Heart left ventricle (tissue), 16 donors: Measurements from ENCODE around the gene TRAF4. TPM values are rescaled to one million over a fixed set of nuclear protein-coding genes. Genes with fewer than 3 reads are reported as not detected.

Source experiments
- ATAC-seq, 4 donors: fragments of 200-7000 bp; cut with Tn5 transposase; one replicate each; pipeline ENCODE4 v1.9.1; 2020 to 2022; ENCODE audit warnings: moderate library complexity in 4 of 4, mild to moderate bottlenecking in 3 of 4, moderate number of reproducible peaks in 1 of 4
- DNase-seq, 5 donors: peaks; one replicate each; pipeline ENCODE4 v3.0.0-alpha.2; 2020
- H3K27ac ChIP-seq, 12 donors: fragments of 200-600 bp; sonication (generic) in 4 of 12; one replicate each; pipeline versions ENCODE4 v1.5.0 to v1.8.0; 2016 to 2022; ENCODE audit warnings: mild to moderate bottlenecking in 2 of 12
- H3K27me3 ChIP-seq, 9 donors: fragments of 200-600 bp; sonication (generic) in 2 of 9; one replicate each; pipeline versions ENCODE4 v1.5.1 to v1.8.0; 2016 to 2022; ENCODE audit warnings: mild to moderate bottlenecking in 3 of 9
- H3K36me3 ChIP-seq, 9 donors: fragments of 200-600 bp; sonication (generic) in 2 of 9; one replicate each; pipeline versions ENCODE4 v1.5.0 to v1.8.0; 2018 to 2022; ENCODE audit warnings: mild to moderate bottlenecking in 2 of 9
- H3K4me1 ChIP-seq, 12 donors: fragments of 200-600 bp; sonication (generic) in 4 of 12; one replicate each; pipeline versions ENCODE4 v1.5.0 to v1.8.0; 2016 to 2022; ENCODE audit warnings: mild to moderate bottlenecking in 3 of 12
- H3K4me3 ChIP-seq, 12 donors: fragments of 200-600 bp; sonication (generic) in 4 of 12; one replicate each; pipeline versions ENCODE4 v1.5.0 to v1.8.0; 2017 to 2022; ENCODE audit warnings: mild to moderate bottlenecking in 9 of 12, moderate library complexity in 4 of 12
- H3K9me3 ChIP-seq, 12 donors: fragments of 200-600 bp; sonication (generic) in 4 of 12; one replicate each; pipeline versions ENCODE4 v1.5.0 to v1.8.0; 2016 to 2022; ENCODE audit warnings: mild to moderate bottlenecking in 1 of 12
- CTCF ChIP-seq, 12 donors: fragments of 200-600 bp; sonication (generic) in 4 of 12; IDR thresholded peaks; one replicate each; pipeline versions ENCODE4 v1.5.0 to v1.8.0; 2018 to 2022; ENCODE audit warnings: antibody characterized with exemption in 12 of 12, mild to moderate bottlenecking in 5 of 12
- POLR2A ChIP-seq, 2 donors: fragments of 450-650 bp; IDR thresholded peaks; one replicate each; pipeline ENCODE4 v1.6.1; 2017; ENCODE audit warnings: antibody characterized with exemption in 2 of 2, mild to moderate bottlenecking in 2 of 2, moderate library complexity in 2 of 2
- WGBS, 4 donors: extraction: QIAGEN DNeasy Blood & Tissue Kit in 2 of 4; methylation state at CpG; one replicate each; pipeline versions ENCODE4 v1.1.5 to v1.1.7; 2013 to 2018; 5-methylcytosine and 5-hydroxymethylcytosine counted together
- intact Hi-C, 10 donors: fragments of 100-400 bp; cut with DNase I; formaldehyde crosslinking; loops; one replicate each; pipeline versions ENCODE4 v1.11.1 to v1.14.2; 2022
- polyA plus RNA-seq, 2 donors: library from polyadenylated mRNA; stranded (reverse); fragments of 200-250 nt; gene quantifications; one replicate each; pipeline ENCODE4 v1.2.3, GENCODE V29; 2013
- total RNA-seq, 9 donors: library from RNA; depleted of rRNA in 2 of 9; stranded (reverse); fragments of >200 nt in 2 of 9; fragmentation: NEBNext Ultra II Directional in 3 of 9; extraction: Animal tissue kit (Norgen Biotek cat#: 25700) in 3 of 9; gene quantifications; one replicate each; pipeline versions ENCODE4 v1.1.0 to v1.2.4, GENCODE V29; 2016 to 2023
- donor health status: ischemic (EF 13 %, LVEDD 7.1; RV severe dilation, severe dysfunction).
- donor health status: healthy with polysubstance abuse.
- donor health status: DM: no; HTN: yes; CAD: no.
- donor health status: DM: no; HTN: no; CAD: no.
- donor health status: ischemic (EF 25% LVEDD 6.9; RV normal size, moderate dysfunction).
- donor health status: ischemic (EF 25% LVEDD 5.7; RV mildly dilated, moderate dysfunction).
- donor health status: healthy.
- donor health status: DM: yes; HTN: yes; CAD: no.
- donor health status: ischemic (EF 35%, LVEDD 5.7; RV mildly dilated, moderate dysfunction).
- donor health status: nonischemic (EF 11% LVEDD 7.7; RV severe dilation, severe dysfunction).
- donor health status: DM: yes; HTN: yes; CAD: no.
- donor health status: PGD.
- donor health status: ischemic (EF 29% LVEDD 5.4; RV normal size, mild dysfunction).
- donor health status: nonischemic (EF 23%, LVEDD 6.1; RV moderate dilation, normal function).

Gene TRAF4
- total and polyA plus RNA-seq, 11 donors: 1.5 to 11.5 (median 2.7) TPM

GRCh38 chr17:28749516-28750177 is 5.8 kb downstream of the TRAF4 start:
- Histone ChIP-seq H3K9me3 (no peaks in the 10 kb centered on the region), H3K36me3 (peaks cover 0 to 20% (median 4%) of the 10 kb centered on the region in 9 donors), H3K4me3 (no peak overlapping the region), H3K4me1 (peaks cover 0 to 40% (median 25%) of the 10 kb centered on the region in 12 donors), H3K27me3 (no peaks in the 10 kb centered on the region), H3K27ac (peak overlapping the region in 1 of 12 donors; percentile 4)
- no peak for TF ChIP-seq CTCF (IDR thresholded peaks at IDR 0.05)
- TF ChIP-seq POLR2A (IDR thresholded peaks at IDR 0.05): no peak
- WGBS, 4 donors: 43 to 65% (median 59%) methylated on average over 9 to 11 of the region's 11 CpGs
- no peak for ATAC-seq
- intact Hi-C loops: loop anchor here in 8 of 10 donors (1.0 to 2.0 kb wide), 4 partner anchors 21 to 23 kb away; partner anchors contain the start of genes TLCD1 (in 5 of the 8) and NEK8 (in 2 of the 8)
- no peak for DNase-seq

GRCh38 chr17:28750178-28751047 is 6.6 kb downstream of the TRAF4 start:
- H3K27ac ChIP-seq: no peak overlapping the region
- peaks cover 0 to 20% (median 4%) of the 10 kb centered on the region in 9 donors for H3K36me3 ChIP-seq
- TF ChIP-seq CTCF (IDR thresholded peaks at IDR 0.05) (peak; percentile 97 to 100 (median 100)), POLR2A (IDR thresholded peaks at IDR 0.05) (no peak)
- intact Hi-C loops: loop anchor here in 7 of 10 donors (1.0 to 2.0 kb wide), 4 partner anchors 22 to 24 kb away; partner anchors contain the start of genes TLCD1 (in 5 of the 7) and NEK8 (in 1 of the 7)
- peak; percentile 88 to 94 (median 91) for DNase-seq
- 40 to 43% (median 40%) methylated on average over 20 of the region's 20 CpGs for WGBS, 4 donors
- H3K9me3 ChIP-seq: no peaks in the 10 kb centered on the region
- H3K4me1 ChIP-seq: peaks cover 0 to 32% (median 20%) of the 10 kb centered on the region in 12 donors
- no peak overlapping the region for H3K4me3 ChIP-seq
- H3K27me3 ChIP-seq: no peaks in the 10 kb centered on the region
- ATAC-seq: peak; percentile 77 to 87 (median 81)

- no peak overlapping the region for H3K4me3 ChIP-seq
- H3K27ac ChIP-seq: no peak overlapping the region
- 91 to 95% (median 94%) methylated on average over 10 of the region's 10 CpGs for WGBS, 4 donors
- TF ChIP-seq CTCF (IDR thresholded peaks at IDR 0.05): no peak
- TF ChIP-seq POLR2A (IDR thresholded peaks at IDR 0.05): no peak
- DNase-seq: no peak
- no peaks in the 10 kb centered on the region for H3K27me3 ChIP-seq
- ATAC-seq: no peak
- intact Hi-C loops: loop anchor here in 3 of 10 donors (2.0 kb wide), 2 partner anchors 23 to 25 kb away; partner anchors contain the start of genes TLCD1 (in 2 of the 3) and NEK8 (in 1 of the 3)
- no peaks in the 10 kb centered on the region for H3K9me3 ChIP-seq
- peaks cover 0 to 19% (median 7%) of the 10 kb centered on the region in 12 donors for H3K4me1 ChIP-seq
- H3K36me3 ChIP-seq: peaks cover 0 to 20% (median 7%) of the 10 kb centered on the region in 9 donors
Observed at GRCh38 chr17:28751600-28752366, 8.0 kb downstream of the TRAF4 start.
